ENCODE measurements around the gene NOP16. TPM values are rescaled to one million over a fixed set of nuclear protein-coding genes. Genes with fewer than 3 reads are reported as not detected.

The NOP16 gene
- total and polyA plus RNA-seq, 2 of the 13 experiments (the other 11 are each of a cell fraction or from before 2014, with no cell fraction given): 43.3 to 48.4 TPM

- TF ChIP-seq, protein P1, sequence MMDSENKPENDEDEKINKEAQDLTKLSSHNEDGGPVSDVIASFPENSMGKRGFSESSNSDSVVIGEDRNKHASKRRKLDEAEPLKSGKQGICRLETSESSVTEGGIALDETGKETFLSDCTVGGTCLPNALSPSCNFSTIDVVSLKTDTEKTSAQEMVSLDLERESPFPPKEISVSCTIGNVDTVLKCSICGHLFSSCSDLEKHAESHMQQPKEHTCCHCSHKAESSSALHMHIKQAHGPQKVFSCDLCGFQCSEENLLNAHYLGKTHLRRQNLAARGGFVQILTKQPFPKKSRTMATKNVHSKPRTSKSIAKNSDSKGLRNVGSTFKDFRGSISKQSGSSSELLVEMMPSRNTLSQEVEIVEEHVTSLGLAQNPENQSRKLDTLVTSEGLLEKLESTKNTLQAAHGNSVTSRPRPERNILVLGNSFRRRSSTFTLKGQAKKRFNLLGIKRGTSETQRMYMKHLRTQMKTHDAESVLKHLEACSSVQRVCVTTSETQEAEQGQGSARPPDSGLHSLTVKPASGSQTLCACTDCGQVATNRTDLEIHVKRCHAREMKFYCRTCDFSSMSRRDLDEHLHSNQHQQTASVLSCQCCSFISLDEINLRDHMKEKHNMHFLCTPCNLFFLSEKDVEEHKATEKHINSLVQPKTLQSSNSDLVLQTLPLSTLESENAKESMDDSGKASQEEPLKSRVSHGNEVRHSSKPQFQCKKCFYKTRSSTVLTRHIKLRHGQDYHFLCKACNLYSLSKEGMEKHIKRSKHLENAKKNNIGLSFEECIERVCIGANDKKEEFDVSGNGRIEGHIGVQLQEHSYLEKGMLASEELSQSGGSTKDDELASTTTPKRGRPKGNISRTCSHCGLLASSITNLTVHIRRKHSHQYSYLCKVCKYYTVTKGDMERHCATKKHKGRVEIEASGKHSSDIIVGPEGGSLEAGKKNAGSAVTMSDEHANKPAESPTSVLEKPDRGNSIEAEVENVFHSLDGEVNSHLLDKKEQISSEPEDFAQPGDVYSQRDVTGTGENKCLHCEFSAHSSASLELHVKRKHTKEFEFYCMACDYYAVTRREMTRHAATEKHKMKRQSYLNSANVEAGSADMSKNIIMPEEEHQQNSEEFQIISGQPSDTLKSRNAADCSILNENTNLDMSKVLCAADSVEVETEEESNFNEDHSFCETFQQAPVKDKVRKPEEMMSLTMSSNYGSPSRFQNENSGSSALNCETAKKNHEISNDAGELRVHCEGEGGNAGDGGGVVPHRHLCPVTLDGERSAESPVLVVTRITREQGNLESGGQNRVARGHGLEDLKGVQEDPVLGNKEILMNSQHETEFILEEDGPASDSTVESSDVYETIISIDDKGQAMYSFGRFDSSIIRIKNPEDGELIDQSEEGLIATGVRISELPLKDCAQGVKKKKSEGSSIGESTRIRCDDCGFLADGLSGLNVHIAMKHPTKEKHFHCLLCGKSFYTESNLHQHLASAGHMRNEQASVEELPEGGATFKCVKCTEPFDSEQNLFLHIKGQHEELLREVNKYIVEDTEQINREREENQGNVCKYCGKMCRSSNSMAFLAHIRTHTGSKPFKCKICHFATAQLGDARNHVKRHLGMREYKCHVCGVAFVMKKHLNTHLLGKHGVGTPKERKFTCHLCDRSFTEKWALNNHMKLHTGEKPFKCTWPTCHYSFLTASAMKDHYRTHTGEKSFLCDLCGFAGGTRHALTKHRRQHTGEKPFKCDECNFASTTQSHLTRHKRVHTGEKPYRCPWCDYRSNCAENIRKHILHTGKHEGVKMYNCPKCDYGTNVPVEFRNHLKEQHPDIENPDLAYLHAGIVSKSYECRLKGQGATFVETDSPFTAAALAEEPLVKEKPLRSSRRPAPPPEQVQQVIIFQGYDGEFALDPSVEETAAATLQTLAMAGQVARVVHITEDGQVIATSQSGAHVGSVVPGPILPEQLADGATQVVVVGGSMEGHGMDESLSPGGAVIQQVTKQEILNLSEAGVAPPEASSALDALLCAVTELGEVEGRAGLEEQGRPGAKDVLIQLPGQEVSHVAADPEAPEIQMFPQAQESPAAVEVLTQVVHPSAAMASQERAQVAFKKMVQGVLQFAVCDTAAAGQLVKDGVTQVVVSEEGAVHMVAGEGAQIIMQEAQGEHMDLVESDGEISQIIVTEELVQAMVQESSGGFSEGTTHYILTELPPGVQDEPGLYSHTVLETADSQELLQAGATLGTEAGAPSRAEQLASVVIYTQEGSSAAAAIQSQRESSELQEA (CRISPR knock-in tag; IDR thresholded peaks at IDR 0.05; ENCODE audit: not compliant biosample characterization): peak; percentile 50
- no peak for TF ChIP-seq ZNF10 (CRISPR knock-in tag; IDR thresholded peaks at IDR 0.05; ENCODE audit: borderline replicate concordance, low read depth)
- TF ChIP-seq RERE (CRISPR knock-in tag; IDR thresholded peaks at IDR 0.05; ENCODE audit: low read depth): 0 out of 2 replicates have a peak, but pooled peaks have one; percentile 6
- TF ChIP-seq CHD2 (IDR thresholded peaks at IDR 0.05; ENCODE audit: low read depth, low read length): peak; percentile 95
- TF ChIP-seq SAP130 (CRISPR knock-in tag; IDR thresholded peaks at IDR 0.05; ENCODE audit: low read depth): peak; percentile 99
- no peak; the same call in 1 of the 2 replicates for TF ChIP-seq HMG20B (CRISPR knock-in tag; conservative IDR thresholded peaks at IDR 0.05)
- peak; percentile 89 for TF ChIP-seq RNF2 (conservative IDR thresholded peaks at IDR 0.05; ENCODE audit: low read depth)
- TF ChIP-seq SMARCE1 (IDR thresholded peaks at IDR 0.05; ENCODE audit: borderline replicate concordance): no peak
- TF ChIP-seq ZNF317 (CRISPR knock-in tag; IDR thresholded peaks at IDR 0.05): peak; percentile 35; the same call in 1 of the 2 replicates
- peak; percentile 90; the same call in 1 of the 2 replicates for TF ChIP-seq HOXA9 (CRISPR knock-in tag; IDR thresholded peaks at IDR 0.05; ENCODE audit: borderline replicate concordance)
- peak; percentile 79; the same call in 1 of the 2 replicates for TF ChIP-seq ZZZ3 (CRISPR knock-in tag; IDR thresholded peaks at IDR 0.05; ENCODE audit: borderline replicate concordance)
- TF ChIP-seq MLXIP (CRISPR knock-in tag; IDR thresholded peaks at IDR 0.05; ENCODE audit: borderline replicate concordance): no peak
Measured at GRCh38 chr5:176388444-176389134, at the start of gene NOP16, which contains the start of gene HIGD2A (continued).
